OCI-LY7 (cell line): ENCODE data around the gene COL2A1. TPM values are rescaled to one million over a fixed set of nuclear protein-coding genes. Genes with fewer than 3 reads are reported as not detected.

ENCODE experiments used
- BruUV-seq: library from RNA; stranded (reverse); fragments of 400-500 nt; replicated peaks from 2 replicates; lab custom pipeline; 2021; lab: Mats Ljungman, UMichigan
- CTCF ChIA-PET: fragments of 300-600 bp; sonication (Branson Sonifier 250); formaldehyde crosslinking; loops from one replicate; lab custom pipeline; 2022; ENCODE audit warnings: antibody characterized with exemption; ENCODE audit not compliant: unreplicated experiment; lab: Charles Lee
- POLR2A ChIA-PET: fragments of 300-600 bp; sonication (Branson Sonifier 250); formaldehyde crosslinking; loops from one replicate; lab custom pipeline; 2022; ENCODE audit warnings: antibody characterized with exemption; lab: Charles Lee
- DNase-seq: peaks from one replicate; pipeline ENCODE4 v3.0.0-alpha.2; 2015; ENCODE audit warnings: low spot score
- H2AFZ ChIP-seq: fragments of 200-600 bp; sonication (generic), shearing (Covaris generic); 2 replicates; pipeline ENCODE4 v1.6.1; 2014; ENCODE audit warnings: mild to moderate bottlenecking, antibody characterized with exemption, low read length, moderate library complexity
- H3K27ac ChIP-seq: fragments of 200-600 bp; sonication (generic); 2 replicates; pipeline ENCODE4 v1.5.1; 2014; ENCODE audit warnings: mixed run types, low read depth, mild to moderate bottlenecking, moderate library complexity, low read length, inconsistent platforms; ENCODE audit not compliant: poor library complexity, severe bottlenecking
- H3K36me3 ChIP-seq: fragments of 200-600 bp; sonication (generic); 2 replicates; pipeline ENCODE4 v1.6.1; 2014; ENCODE audit warnings: mild to moderate bottlenecking, antibody characterized with exemption, low read length, moderate library complexity, mixed read lengths; ENCODE audit not compliant: insufficient read depth
- H3K4me1 ChIP-seq: fragments of 200-600 bp; sonication (generic); 2 replicates; pipeline ENCODE4 v1.5.1; 2014; ENCODE audit warnings: mild to moderate bottlenecking, low read length; ENCODE audit not compliant: insufficient read depth, poor library complexity, severe bottlenecking
- H3K4me2 ChIP-seq: fragments of 200-600 bp; sonication (generic); 2 replicates; pipeline ENCODE4 v1.6.1; 2014; ENCODE audit warnings: mild to moderate bottlenecking, low read length
- H3K4me3 ChIP-seq: fragments of 200-600 bp; sonication (generic); 2 replicates; pipeline ENCODE4 v1.5.1; 2014; ENCODE audit warnings: mild to moderate bottlenecking, low read depth, low read length; ENCODE audit not compliant: poor library complexity, severe bottlenecking
- H3K79me2 ChIP-seq: fragments of 200-600 bp; sonication (generic); 2 replicates; pipeline ENCODE4 v1.6.1; 2016; ENCODE audit warnings: low read depth, mild to moderate bottlenecking, low read length, moderate library complexity, mixed read lengths; ENCODE audit not compliant: insufficient read depth
- H3K9me2 ChIP-seq: fragments of 200-600 bp; sonication (generic); 2 replicates; pipeline ENCODE4 v1.6.1; 2016; ENCODE audit warnings: mild to moderate bottlenecking, low read length, mixed read lengths; ENCODE audit not compliant: insufficient read depth
- H3K9me3 ChIP-seq: fragments of 200-600 bp; sonication (generic); 2 replicates; pipeline ENCODE4 v1.6.1; 2014; ENCODE audit warnings: mild to moderate bottlenecking, mixed run types, low read length, mixed read lengths
- H4K20me1 ChIP-seq: fragments of 200-600 bp; sonication (generic); 2 replicates; pipeline ENCODE4 v1.6.1; 2014; ENCODE audit warnings: mild to moderate bottlenecking, antibody characterized with exemption, low read length, moderate library complexity, mixed read lengths; ENCODE audit not compliant: insufficient read depth
- CTCF ChIP-seq: fragments of 200-600 bp; sonication (generic); conservative IDR thresholded peaks from 2 replicates; pipeline ENCODE4 v1.5.1; 2014; ENCODE audit warnings: mild to moderate bottlenecking, antibody characterized with exemption, low read length, moderate library complexity, mixed read lengths
- EZH2phosphoT487 ChIP-seq: fragments of 200-600 bp; sonication (generic); IDR thresholded peaks from 2 replicates; pipeline ENCODE4 v1.6.1; 2018; ENCODE audit warnings: low read depth, borderline replicate concordance, mild to moderate bottlenecking, mixed run types, antibody characterized with exemption, low read length, moderate library complexity, mixed read lengths
- intact Hi-C: fragments of 100-400 bp; cut with micrococcal nuclease; formaldehyde crosslinking; loops from one replicate; pipeline ENCODE4 v1.10.0; 2022; ENCODE audit not compliant: unreplicated experiment
- total RNA-seq, 2 experiments: library from RNA; depleted of rRNA in 1 of 2; stranded (reverse); fragments of >200 nt in 1 of 2; shearing (Covaris generic) in 1 of 2; gene quantifications; 2 replicates each; pipeline ENCODE4 v1.2.3, GENCODE V29; 2014 to 2022

Gene COL2A1
- total RNA-seq, 2 experiments from 2014 or later: 0.08 TPM; not detected in 1

- DNase-seq: no peak
- Histone ChIP-seq H4K20me1 (no peaks in the 10 kb centered on the region), H3K9me2 (no peaks in the 10 kb centered on the region), H3K4me1 (no peaks in the 10 kb centered on the region), H3K4me2 (no peak overlapping the region), H3K36me3 (no peaks in the 10 kb centered on the region), H3K79me2 (no peaks in the 10 kb centered on the region), H3K4me3 (no peak overlapping the region), H2AFZ (no peak overlapping the region), H3K9me3 (0 out of 2 replicates have a peak, but pooled peaks cover 5% of the 10 kb centered on the region), H3K27ac (no peak overlapping the region)
- POLR2A ChIA-PET: interaction anchor here (1.0 to 1.2 kb wide), 2 partner anchors 20 to 60 kb away, joined by 3 read pairs; no protein-coding TSS in a partner anchor
- no TSS peak for BruUV-seq
- CTCF ChIA-PET: interaction anchor here (1.0 kb wide), 1 partner anchor 57 kb away, joined by 3 read pairs; no protein-coding TSS in a partner anchor
- no peak for TF ChIP-seq EZH2phosphoT487
- TF ChIP-seq CTCF: no peak
- intact Hi-C loops: no loop called here
Measured at GRCh38 chr12:47954467-47955045, 49.7 kb downstream of the COL2A1 start.

GRCh38 chr12:47954058-47954457 lies 50.2 kb downstream of the COL2A1 start:
- no TSS peak for BruUV-seq
- Histone ChIP-seq H3K79me2 (no peaks in the 10 kb centered on the region), H2AFZ (no peak overlapping the region), H3K4me3 (no peak overlapping the region), H3K4me2 (no peak overlapping the region), H3K27ac (no peak overlapping the region), H3K9me3 (0 out of 2 replicates have a peak, but pooled peaks cover 5% of the 10 kb centered on the region), H3K4me1 (no peaks in the 10 kb centered on the region), H4K20me1 (no peaks in the 10 kb centered on the region), H3K9me2 (no peaks in the 10 kb centered on the region), H3K36me3 (no peaks in the 10 kb centered on the region)
- TF ChIP-seq CTCF (no peak), EZH2phosphoT487 (no peak)
- no peak for DNase-seq
- CTCF ChIA-PET: interaction anchor here (0.5 to 1.0 kb wide), 2 partner anchors 56 to 141 kb away, joined by 3 to 9 read pairs; no protein-coding TSS in a partner anchor
- POLR2A ChIA-PET: interaction anchor here (1.0 to 1.2 kb wide), 2 partner anchors 20 to 60 kb away, joined by 3 read pairs; no protein-coding TSS in a partner anchor
- intact Hi-C loops: no loop called here

- Histone ChIP-seq H4K20me1 (no peaks in the 10 kb centered on the region), H3K27ac (no peak overlapping the region), H3K79me2 (no peaks in the 10 kb centered on the region), H3K4me1 (no peaks in the 10 kb centered on the region), H2AFZ (no peak overlapping the region), H3K9me3 (no peaks in the 10 kb centered on the region), H3K4me3 (no peak overlapping the region), H3K9me2 (no peaks in the 10 kb centered on the region), H3K4me2 (no peak overlapping the region), H3K36me3 (no peaks in the 10 kb centered on the region)
- intact Hi-C loops: no loop called here
- ChIA-PET CTCF (no interaction called here), POLR2A (no interaction called here)
- no TSS peak for BruUV-seq
- TF ChIP-seq CTCF (no peak), EZH2phosphoT487 (no peak)
- no peak for DNase-seq
Measured at GRCh38 chr12:47950856-47951468, 53.3 kb downstream of the COL2A1 start.
